ENCODE data around the gene ELOB.

GRCh38 chr16:2761886-2762583 is 15.0 kb downstream of the ELOB start:
- TF ChIP-seq CEBPZ (IDR thresholded peaks at IDR 0.05; ENCODE audit: low read depth, low read length), result no peak
- TF ChIP-seq CTCF (IDR thresholded peaks at IDR 0.05 in 2 of 3, conservative IDR thresholded peaks at IDR 0.05 in 1 of 3; ENCODE audit: control insufficient read depth in 2 of 3, extremely low read depth in 1 of 3, insufficient read depth in 1 of 3, low read depth in 3 of 3, low read length in 3 of 3), result no peak
